Body of pancreas (tissue), 4 donors: ENCODE results near the gene ABHD12. TPM values are rescaled to one million over a fixed set of nuclear protein-coding genes. Genes with fewer than 3 reads are reported as not detected.

Experiments used
- ATAC-seq: fragments of 150-250 bp; one replicate; pipeline ENCODE4 v1.9.1; 2016
- DNase-seq, 4 donors: peaks; one replicate each; pipeline ENCODE4 v3.0.0-alpha.2; 2019
- H3K27ac ChIP-seq, 4 donors: fragments of 200-600 bp; sonication (generic); 1 replicate in 3 of 4; 2 replicates in 1 of 4; pipeline versions ENCODE4 v1.5.1 to v1.6.1; 2016 to 2019; ENCODE audit warnings: mild to moderate bottlenecking in 1 of 4, mixed read lengths in 1 of 4, moderate library complexity in 1 of 4
- H3K27me3 ChIP-seq, 2 donors: fragments of 200-600 bp; sonication (generic); one replicate each; pipeline ENCODE4 v1.6.0; 2016; ENCODE audit warnings: mild to moderate bottlenecking in 1 of 2
- H3K36me3 ChIP-seq, 2 donors: fragments of 200-600 bp; sonication (generic); replicated peaks in 1 of 2; 2 replicates each; pipeline ENCODE4 v1.5.1; 2016; ENCODE audit warnings: low read depth in 2 of 2; ENCODE audit not compliant: insufficient read depth in 1 of 2
- H3K4me1 ChIP-seq: fragments of 200-600 bp; sonication (generic); one replicate; pipeline ENCODE4 v1.6.0; 2016
- H3K4me3 ChIP-seq, 2 donors: fragments of 200-600 bp; sonication (generic); 1 replicate in 1 of 2; 2 replicates in 1 of 2; pipeline ENCODE4 v1.5.1; 2016 to 2019
- H3K9me3 ChIP-seq, 3 donors: fragments of 200-600 bp; sonication (generic); 1 replicate in 2 of 3; 2 replicates in 1 of 3; pipeline ENCODE4 v1.5.1; 2016
- CTCF ChIP-seq, 7 experiments: fragments of 450-650 bp in 4 of 7; fragments of 200-600 bp in 3 of 7; sonication (generic) in 3 of 7; IDR thresholded peaks; one replicate each; pipeline ENCODE4 v1.5.1; 2016 to 2019; ENCODE audit warnings: antibody characterized with exemption in 7 of 7
- POLR2A ChIP-seq, 3 donors: fragments of 450-650 bp; IDR thresholded peaks; one replicate each; pipeline ENCODE4 v1.6.1; 2016; ENCODE audit warnings: antibody characterized with exemption in 3 of 3, mild to moderate bottlenecking in 2 of 3
- WGBS, 2 donors: methylation state at CpG; one replicate each; pipeline ENCODE4 v1.1.5; 2017; 5-methylcytosine and 5-hydroxymethylcytosine counted together
- intact Hi-C: fragments of 100-400 bp; cut with DNase I; formaldehyde crosslinking; loops from one replicate; pipeline ENCODE4 v1.15.1; 2023
- total RNA-seq, 2 donors: library from RNA; depleted of rRNA; stranded (reverse); fragments of >200 nt; gene quantifications; one replicate each; pipeline ENCODE4 v1.1.0, GENCODE V29; 2016

ABHD12 gene
- total RNA-seq, 2 donors from 2014 or later: 74.7 to 106 TPM

DNA sequence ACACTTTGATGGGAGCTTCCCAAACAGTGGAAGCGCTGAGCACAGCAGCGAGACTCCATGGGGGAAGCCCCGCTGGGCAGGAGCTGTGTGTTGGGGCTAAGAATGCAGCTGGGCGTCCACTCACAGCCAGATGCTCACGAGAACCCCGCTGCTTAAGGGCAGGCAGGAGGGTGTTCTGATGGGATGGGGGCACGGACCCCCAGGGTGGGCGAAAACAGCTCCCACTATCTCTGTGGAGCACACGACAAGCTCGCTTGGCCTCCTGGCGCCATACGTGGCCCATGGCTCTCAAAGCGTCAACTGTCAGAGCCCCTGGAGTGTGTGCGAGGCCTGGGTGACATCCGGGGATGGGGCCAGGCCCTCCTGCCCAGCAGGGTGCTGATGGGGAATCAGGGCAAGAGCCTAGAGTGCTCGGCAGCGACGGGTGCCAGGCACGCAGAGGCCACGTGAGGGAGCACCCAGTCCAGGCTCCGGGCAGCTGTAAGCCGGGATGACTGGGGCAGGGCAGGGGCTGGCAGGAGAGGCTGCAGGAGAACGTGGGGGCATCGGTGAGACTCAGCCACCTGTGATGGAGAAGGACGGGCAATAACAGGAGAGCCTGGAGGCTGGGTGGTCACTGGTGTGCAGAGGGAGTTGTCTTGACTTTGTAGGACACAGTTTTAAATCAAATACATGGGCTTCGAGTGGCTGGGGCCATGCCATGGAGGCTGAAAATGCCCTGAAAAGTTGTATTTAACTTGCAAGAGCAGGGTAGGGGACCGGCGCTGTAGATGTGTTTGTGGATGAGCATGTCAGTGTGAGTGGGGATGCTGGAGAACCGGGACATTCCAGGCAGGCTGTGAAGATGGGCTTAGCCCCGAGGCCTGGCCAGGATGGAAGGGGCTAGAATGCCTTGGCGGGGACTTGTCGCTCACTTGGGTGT is 115.5 kb downstream of the ABHD12 start:
- DNase-seq: peak in 3 of 4 donors; percentile 1 to 12 (median 10)
- H3K36me3 ChIP-seq: peaks cover 0 to 26% of the 10 kb centered on the region in 2 donors

GRCh38 chr20:25274481-25274880 is 116.2 kb downstream of the ABHD12 start:
- intact Hi-C loops: no loop called here
- no peak for ATAC-seq
- 95 to 96% methylated on average over 17 to 20 of the region's 20 CpGs for WGBS, 2 donors
- no peaks in the 10 kb centered on the region for H3K9me3 ChIP-seq
- DNase-seq: peak in 3 of 4 donors; percentile 1 to 10 (median 9)
- TF ChIP-seq POLR2A (IDR thresholded peaks at IDR 0.05) (no peak), CTCF (IDR thresholded peaks at IDR 0.05) (no peak)
- no peaks in the 10 kb centered on the region for H3K27me3 ChIP-seq
- H3K27ac ChIP-seq: no peak overlapping the region
- no peaks in the 10 kb centered on the region for H3K4me1 ChIP-seq
- peaks cover 0 to 26% of the 10 kb centered on the region in 2 donors for H3K36me3 ChIP-seq
- no peak overlapping the region for H3K4me3 ChIP-seq

More for the DNA sequence above, 115.5 kb downstream of the ABHD12 start:
- no peak overlapping the region for H3K27ac ChIP-seq
- WGBS, 2 donors: 92 to 93% methylated on average over 29 of the region's 32 CpGs
- no peak for TF ChIP-seq CTCF (IDR thresholded peaks at IDR 0.05)
- no peak for TF ChIP-seq POLR2A (IDR thresholded peaks at IDR 0.05)
- peaks cover 4% of the 10 kb centered on the region for H3K4me1 ChIP-seq
- no peak overlapping the region for H3K4me3 ChIP-seq
- no peaks in the 10 kb centered on the region for H3K27me3 ChIP-seq
- intact Hi-C loops: no loop called here
- H3K9me3 ChIP-seq: no peaks in the 10 kb centered on the region
- no peak for ATAC-seq

- TF ChIP-seq CTCF (IDR thresholded peaks at IDR 0.05): no peak
- TF ChIP-seq POLR2A (IDR thresholded peaks at IDR 0.05): no peak
- H3K27me3 ChIP-seq: no peaks in the 10 kb centered on the region
- no peak for ATAC-seq
- no peaks in the 10 kb centered on the region for H3K9me3 ChIP-seq
- WGBS, 2 donors: 89 to 95% methylated on average over 19 to 20 of the region's 20 CpGs
- no peak overlapping the region for H3K4me3 ChIP-seq
- H3K27ac ChIP-seq: no peak overlapping the region
- intact Hi-C loops: no loop called here
- H3K4me1 ChIP-seq: no peaks in the 10 kb centered on the region
- peaks cover 0 to 26% of the 10 kb centered on the region in 2 donors for H3K36me3 ChIP-seq
- DNase-seq: no peak
Measured at GRCh38 chr20:25273541-25274358, 116.9 kb downstream of the ABHD12 start.

- Histone ChIP-seq H3K4me1 (no peaks in the 10 kb centered on the region), H3K27ac (no peak overlapping the region), H3K4me3 (no peak overlapping the region), H3K27me3 (no peaks in the 10 kb centered on the region), H3K9me3 (no peaks in the 10 kb centered on the region), H3K36me3 (peaks cover 0 to 24% of the 10 kb centered on the region in 2 donors)
- intact Hi-C loops: no loop called here
- ATAC-seq (no peak), DNase-seq (peak in 2 of 4 donors; percentile 1 to 9)
- 93 to 99% methylated on average over 5 to 8 of the region's 10 CpGs for WGBS, 2 donors
- TF ChIP-seq CTCF (IDR thresholded peaks at IDR 0.05) (no peak), POLR2A (IDR thresholded peaks at IDR 0.05) (no peak)
Measured at GRCh38 chr20:25273046-25273445, 117.6 kb downstream of the ABHD12 start.
